BJ (cell line): Measurements from ENCODE around the gene WWOX. TPM values are rescaled to one million over a fixed set of nuclear protein-coding genes. Genes with fewer than 3 reads are reported as not detected.

Source experiments
- CTCF ChIA-PET: fragments of 350-600 bp; formaldehyde crosslinking; extraction: SDS; loops from one replicate; lab custom pipeline; 2021; ENCODE audit warnings: antibody characterized with exemption, inconsistent platforms; lab: Yijun Ruan, JAX
- POLR2A ChIA-PET: fragments of 300-600 bp; sonication (Branson Sonifier 250); formaldehyde crosslinking; extraction: SDS; loops from one replicate; lab custom pipeline; 2021; ENCODE audit warnings: antibody characterized with exemption; lab: Charles Lee
- DNase-seq: peaks from one replicate; pipeline ENCODE4 v3.0.0-alpha.2; 2011; ENCODE audit warnings: low read depth
- H3K27me3 ChIP-seq: 2 replicates; pipeline ENCODE4 v1.6.0; 2011; ENCODE audit warnings: low read length; ENCODE audit not compliant: control insufficient read depth, insufficient read depth
- H3K36me3 ChIP-seq: 2 replicates; pipeline ENCODE4 v1.5.1; 2011; ENCODE audit warnings: low read length; ENCODE audit not compliant: control insufficient read depth, insufficient read depth
- H3K4me3 ChIP-seq: 2 replicates; pipeline ENCODE4 v1.5.1; 2011; ENCODE audit warnings: low read depth, mild to moderate bottlenecking, control low read depth, low read length
- polyA plus RNA-seq: library from polyadenylated mRNA; depleted of rRNA; stranded (reverse); fragments of >200 nt; gene quantifications from 2 replicates; pipeline ENCODE4 v1.2.3, GENCODE V29; 2011
- TF ChIP-seq, protein P1 (sequence below): IDR thresholded peaks from 2 replicates; pipeline ENCODE4 v1.5.1; 2011; ENCODE audit warnings: low read depth, mild to moderate bottlenecking, control low read depth, inconsistent platforms, low read length, moderate library complexity; ENCODE audit not compliant: insufficient read depth

Gene WWOX
- polyA plus RNA-seq, 1 experiment, result 3.1 TPM

DNA sequence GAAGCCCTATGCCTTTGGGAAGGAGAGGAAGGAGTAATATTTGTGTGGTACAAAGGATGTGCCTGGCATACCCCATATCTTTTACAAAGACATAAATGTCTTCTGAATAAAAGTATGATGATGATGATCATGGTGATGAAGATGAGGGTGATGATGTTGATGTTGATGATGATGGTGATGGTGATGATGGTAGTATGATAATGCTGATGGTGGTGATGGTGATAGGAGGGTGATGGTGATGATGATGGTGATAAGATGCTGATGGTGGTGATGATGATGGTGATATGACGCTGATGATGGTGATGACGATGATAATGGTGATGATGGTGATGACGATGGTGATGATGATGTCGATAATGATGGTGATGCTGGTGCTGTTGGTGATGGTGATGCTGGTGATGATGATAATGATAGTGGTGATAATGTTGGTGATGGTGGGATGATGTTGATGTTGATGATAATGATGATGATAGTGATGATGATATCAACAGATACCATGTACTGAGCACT lies 684.2 kb downstream of the WWOX start:
- Histone ChIP-seq H3K4me3 (no peak overlapping the region), H3K36me3 (no peaks in the 10 kb centered on the region), H3K27me3 (no peaks in the 10 kb centered on the region)
- CTCF ChIA-PET, result no interaction called here
- TF ChIP-seq, protein P1, sequence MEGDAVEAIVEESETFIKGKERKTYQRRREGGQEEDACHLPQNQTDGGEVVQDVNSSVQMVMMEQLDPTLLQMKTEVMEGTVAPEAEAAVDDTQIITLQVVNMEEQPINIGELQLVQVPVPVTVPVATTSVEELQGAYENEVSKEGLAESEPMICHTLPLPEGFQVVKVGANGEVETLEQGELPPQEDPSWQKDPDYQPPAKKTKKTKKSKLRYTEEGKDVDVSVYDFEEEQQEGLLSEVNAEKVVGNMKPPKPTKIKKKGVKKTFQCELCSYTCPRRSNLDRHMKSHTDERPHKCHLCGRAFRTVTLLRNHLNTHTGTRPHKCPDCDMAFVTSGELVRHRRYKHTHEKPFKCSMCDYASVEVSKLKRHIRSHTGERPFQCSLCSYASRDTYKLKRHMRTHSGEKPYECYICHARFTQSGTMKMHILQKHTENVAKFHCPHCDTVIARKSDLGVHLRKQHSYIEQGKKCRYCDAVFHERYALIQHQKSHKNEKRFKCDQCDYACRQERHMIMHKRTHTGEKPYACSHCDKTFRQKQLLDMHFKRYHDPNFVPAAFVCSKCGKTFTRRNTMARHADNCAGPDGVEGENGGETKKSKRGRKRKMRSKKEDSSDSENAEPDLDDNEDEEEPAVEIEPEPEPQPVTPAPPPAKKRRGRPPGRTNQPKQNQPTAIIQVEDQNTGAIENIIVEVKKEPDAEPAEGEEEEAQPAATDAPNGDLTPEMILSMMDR, result no peak
- POLR2A ChIA-PET, result no interaction called here
- DNase-seq, result no peak

DNA sequence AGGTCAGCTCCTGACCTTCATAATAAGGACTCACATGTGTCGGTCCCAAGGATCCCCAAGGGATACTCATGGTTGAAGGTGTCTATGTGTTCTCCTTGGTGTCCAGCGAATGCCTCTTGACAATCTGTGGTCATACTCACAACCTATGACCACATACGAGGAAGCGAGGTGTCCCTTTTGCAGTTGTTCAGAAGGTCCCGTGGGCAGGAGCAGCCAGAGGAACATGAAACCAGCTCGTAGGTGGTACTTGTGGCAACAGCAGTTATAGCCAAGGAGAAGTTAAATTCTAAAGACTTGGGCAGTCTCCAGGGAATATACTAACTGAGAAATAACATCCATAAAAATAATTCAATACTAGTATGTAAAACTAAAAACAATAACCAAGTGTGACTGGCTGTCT lies 685.3 kb downstream of the WWOX start:
- POLR2A ChIA-PET, result no interaction called here
- TF ChIP-seq, protein P1, result no peak

DNA sequence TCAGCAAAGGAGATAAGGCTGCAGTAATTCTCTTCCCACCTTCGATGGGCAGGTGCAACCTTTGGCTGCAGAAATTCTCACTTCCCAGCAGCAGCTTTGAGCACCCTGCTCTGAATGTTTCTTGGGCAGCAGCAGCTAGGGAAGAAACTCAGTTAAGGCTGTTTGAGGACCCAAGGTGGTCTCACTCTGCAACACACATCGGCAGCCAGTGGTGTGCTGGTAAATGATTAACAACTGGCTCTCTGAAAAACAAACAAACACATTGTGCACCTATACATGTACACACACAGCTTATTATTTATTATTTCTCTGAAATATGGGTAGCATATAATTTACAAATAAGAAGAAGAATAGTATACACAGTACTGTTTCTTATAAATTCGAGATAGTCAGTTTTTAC lies 685.8 kb downstream of the WWOX start:
- DNase-seq, result no peak
- Histone ChIP-seq H3K4me3 (no peak overlapping the region), H3K27me3 (no peaks in the 10 kb centered on the region), H3K36me3 (no peaks in the 10 kb centered on the region)
- ChIA-PET CTCF (no interaction called here), POLR2A (no interaction called here)
- TF ChIP-seq, protein P1, result no peak

More for the DNA sequence above, 685.3 kb downstream of the WWOX start:
- CTCF ChIA-PET, result no interaction called here
- DNase-seq, result no peak
- no peaks in the 10 kb centered on the region for H3K27me3 ChIP-seq
- no peaks in the 10 kb centered on the region for H3K36me3 ChIP-seq
- H3K4me3 ChIP-seq, result no peak overlapping the region

DNA sequence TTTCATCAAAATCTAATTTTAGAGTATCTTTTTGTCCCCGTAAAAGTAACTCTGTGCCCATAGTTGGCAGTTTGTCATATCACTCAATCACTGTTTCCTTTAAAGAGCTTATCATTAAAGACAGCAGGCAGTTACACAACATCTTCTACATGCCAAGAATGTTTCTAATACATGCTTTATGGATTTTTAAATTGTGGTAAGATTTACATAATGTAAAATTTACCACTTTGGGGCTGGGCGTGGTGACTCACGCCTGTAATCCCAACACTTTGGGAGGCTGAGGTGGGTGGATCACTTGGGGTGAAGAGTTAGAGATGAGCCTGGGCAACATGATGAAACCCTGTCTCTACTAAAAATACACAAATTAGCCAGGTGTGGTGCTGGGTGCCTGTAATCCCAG lies 687.2 kb downstream of the WWOX start:
- H3K4me3 ChIP-seq, result no peak overlapping the region
- TF ChIP-seq, protein P1, result no peak
- DNase-seq, result no peak
- no peaks in the 10 kb centered on the region for H3K36me3 ChIP-seq
- no peaks in the 10 kb centered on the region for H3K27me3 ChIP-seq
- ChIA-PET POLR2A (no interaction called here), CTCF (no interaction called here)

DNA sequence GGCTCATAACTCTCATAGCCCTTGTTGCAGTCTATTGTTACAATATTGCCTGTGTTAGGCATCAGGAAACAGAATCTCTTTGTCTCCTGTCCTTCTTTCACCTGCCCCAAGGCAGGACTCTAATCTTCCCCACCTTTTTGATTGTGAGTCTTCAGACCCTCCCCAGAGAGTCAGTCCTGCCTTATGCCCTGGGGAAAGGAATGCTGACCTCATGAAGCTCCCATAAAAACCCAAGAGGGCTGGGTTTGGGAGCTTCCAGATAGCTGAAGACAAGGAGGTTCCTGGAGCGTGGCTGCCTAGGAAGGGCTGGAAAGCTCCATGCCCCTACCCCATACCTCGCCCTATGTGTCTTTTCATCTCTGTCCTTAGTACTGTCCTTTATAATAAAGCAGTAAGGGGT lies 688.8 kb downstream of the WWOX start:
- no peaks in the 10 kb centered on the region for H3K27me3 ChIP-seq
- TF ChIP-seq, protein P1, result no peak
- ChIA-PET CTCF (no interaction called here), POLR2A (no interaction called here)
- no peak overlapping the region for H3K4me3 ChIP-seq
- no peak for DNase-seq
- H3K36me3 ChIP-seq, result no peaks in the 10 kb centered on the region
